ENCODE results near the gene SLC22A14.
"Not testable (repeated sequence)": the region's sequence is repeated elsewhere in the genome, so short reads cannot be mapped to it uniquely, and the experiment has no call there.

The SLC22A14 gene

DNA sequence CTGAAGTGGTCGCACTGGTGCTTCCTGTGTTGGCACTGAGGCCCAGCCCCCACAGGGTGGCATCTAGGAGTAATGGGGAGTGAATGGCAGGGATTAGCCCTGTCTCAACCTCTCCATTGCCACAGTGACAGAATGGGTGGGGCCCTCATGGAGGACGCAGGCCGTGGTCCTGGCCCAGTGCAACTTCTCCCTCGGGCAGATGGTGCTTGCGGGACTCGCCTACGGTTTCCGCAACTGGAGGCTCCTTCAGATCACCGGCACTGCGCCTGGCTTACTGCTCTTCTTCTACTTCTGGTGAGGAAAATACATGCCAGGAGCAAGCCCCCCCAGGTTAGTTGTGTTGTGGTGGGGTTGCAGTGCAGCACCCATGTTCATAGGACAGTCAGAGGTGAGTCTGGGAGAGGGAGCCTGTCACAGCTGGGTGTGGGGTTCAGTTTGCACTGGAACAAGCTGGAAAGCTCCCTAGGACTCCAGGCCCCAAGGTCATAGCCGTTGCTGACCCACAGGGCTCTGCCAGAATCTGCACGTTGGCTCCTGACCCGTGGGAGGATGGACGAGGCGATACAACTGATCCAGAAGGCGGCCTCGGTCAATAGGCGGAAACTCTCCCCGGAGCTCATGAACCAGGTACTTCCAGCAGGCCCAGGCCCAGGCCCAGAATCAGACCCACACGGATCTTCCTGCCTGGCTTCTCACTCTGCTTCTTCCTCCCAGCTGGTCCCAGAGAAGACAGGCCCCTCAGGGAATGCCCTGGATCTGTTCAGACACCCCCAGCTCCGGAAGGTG, 7.0 kb upstream of the SLC22A14 start:
- no peak for DNase-seq

DNA sequence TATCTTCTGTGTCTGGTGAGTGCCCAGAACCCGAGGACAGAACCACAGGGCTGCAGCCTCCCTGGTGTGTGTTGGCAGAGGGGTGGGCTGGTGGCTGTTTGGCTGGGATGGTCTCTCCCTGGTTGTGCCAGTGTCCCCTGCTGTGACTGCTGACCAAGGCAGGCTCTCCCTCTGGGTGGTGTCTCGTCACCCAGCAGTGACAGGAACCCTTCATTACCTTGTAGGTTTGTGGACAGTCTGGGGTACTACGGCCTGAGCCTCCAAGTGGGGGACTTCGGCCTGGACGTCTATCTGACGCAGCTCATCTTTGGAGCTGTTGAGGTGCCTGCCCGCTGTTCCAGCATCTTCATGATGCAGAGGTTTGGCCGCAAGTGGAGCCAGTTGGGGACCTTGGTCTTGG, 6.4 kb upstream of the SLC22A14 start:
- DNase-seq: no peak

DNA sequence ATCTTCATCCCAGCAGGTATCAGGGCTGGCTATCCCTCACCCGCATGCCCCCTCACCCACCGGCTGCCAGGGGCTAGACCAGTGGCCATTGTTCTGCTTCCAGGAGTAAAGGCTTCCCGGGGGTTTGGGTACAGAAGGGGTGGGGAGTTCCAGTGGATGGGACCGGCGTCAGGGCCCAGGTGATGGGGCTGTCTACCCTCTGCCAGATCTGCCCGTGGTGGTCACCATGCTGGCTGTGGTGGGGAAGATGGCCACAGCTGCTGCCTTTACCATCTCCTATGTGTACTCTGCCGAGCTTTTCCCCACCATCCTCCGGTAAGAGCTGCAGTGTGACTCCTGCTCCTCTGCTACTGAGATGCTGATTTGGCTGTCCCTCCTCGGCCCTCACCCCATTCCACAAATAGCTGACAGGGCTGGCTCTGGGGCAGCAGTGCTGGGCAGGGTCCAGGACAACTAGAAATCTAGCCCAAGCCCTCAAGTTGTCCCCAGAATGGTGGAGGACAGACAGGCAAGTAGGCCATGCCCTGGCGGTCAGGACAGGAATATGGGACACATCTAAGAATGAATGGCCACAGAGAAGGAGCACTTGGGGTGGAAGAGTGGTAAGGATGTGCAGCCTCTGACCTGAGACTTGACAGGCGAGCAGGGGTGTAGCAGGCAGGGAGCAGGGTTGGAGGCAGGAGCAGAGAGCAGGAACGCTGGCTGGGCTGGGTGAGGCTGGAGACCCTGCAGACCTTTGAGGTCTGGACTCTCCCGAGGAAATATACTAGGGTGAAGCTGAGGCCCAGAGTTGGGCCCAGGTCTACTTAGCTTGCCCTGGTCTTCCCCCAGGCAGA, 5.8 kb upstream of the SLC22A14 start:
- DNase-seq: no peak

DNA sequence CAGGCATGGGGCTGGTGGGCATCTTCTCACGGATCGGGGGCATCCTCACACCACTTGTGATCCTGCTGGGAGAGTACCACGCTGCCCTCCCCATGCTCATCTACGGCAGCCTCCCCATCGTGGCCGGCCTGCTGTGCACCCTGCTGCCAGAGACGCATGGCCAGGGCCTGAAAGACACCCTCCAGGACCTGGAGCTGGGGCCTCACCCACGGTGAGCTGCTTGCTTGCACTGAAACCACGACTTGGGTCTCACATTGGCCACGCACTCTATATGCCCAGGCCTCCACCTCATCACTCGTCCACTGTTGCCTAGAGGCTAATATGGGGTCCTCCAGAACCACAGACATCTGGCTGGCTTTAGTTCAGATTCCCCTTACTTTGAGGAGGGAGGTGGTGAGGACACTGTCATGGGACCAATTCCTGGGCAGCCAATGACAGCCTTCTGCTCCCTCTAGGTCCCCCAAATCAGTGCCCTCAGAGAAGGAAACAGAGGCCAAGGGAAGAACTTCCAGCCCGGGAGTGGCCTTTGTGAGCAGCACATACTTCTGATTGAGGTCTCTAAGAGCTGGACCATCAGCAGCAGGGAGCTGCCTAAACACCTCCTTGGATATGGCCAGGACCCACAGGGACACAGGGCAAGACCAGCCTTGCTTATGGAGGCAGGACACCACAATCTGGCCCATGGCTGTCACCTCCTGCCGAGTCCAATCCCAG, 5.0 kb upstream of the SLC22A14 start:
- DNase-seq: no peak

DNA sequence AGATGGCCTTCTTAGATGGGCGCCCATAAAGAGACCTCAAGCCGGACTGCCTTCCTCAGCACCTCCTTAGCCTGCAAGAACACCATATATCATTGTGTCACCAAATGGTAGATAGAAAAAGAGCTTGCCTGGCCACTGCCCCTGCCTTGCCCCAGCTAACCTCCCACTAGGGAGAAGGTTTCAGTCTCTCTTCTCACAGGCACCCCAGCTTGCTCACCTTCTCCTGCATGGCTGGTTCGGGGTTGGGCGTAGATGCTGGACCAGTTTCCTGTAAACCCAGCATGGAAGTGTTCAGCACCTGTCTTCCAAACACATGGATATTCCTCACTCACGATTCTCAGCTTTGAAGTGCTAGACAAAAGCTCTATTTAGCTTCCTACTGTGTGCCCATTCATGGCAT, 3.3 kb upstream of the SLC22A14 start:
- no peak for DNase-seq

DNA sequence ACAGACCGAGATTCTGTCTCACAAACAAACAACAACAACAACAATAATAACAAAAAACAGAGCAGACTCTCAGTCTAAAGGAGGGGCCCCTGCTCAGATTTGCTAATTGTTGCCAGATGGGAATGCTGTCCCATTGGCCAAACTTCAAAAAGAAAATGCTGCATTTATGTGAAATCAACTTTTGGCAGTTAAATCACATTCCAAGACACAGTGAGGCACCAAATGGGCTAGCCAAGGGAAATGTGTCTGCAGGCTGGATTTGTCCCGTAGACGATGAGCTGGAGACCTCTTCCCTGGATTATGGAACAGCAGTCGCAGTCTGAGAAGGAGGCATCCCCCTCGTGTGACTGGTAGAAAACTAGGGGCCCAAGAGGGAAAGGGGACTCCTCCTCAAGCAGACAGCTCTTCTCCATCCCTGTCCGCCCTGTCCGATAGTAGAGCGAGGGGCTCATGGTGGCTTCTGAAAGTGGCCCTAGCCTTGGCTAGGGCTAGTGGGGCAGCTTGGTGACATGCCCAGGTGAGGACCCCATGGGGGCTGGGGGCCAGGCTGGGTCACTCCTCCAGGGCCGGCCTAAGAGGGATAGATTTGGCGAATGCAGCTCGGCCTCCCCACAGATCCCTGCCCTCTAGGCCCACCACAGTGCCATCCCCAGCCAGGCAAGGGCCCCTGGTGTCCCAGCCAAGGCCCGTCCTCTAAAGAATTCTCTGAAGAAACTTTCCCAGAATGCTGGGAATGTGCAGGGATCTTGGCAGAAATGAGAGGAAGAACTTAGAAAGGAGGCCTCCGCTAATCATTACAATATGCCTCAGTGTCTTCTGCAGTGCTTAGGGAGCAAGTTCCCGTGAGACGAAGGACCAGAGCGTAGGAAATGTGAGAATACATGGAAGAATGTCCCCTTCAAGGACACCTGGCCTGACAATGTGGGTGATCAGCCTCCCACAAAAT, 2.0 kb downstream of the SLC22A14 start:
- no peak for DNase-seq

DNA sequence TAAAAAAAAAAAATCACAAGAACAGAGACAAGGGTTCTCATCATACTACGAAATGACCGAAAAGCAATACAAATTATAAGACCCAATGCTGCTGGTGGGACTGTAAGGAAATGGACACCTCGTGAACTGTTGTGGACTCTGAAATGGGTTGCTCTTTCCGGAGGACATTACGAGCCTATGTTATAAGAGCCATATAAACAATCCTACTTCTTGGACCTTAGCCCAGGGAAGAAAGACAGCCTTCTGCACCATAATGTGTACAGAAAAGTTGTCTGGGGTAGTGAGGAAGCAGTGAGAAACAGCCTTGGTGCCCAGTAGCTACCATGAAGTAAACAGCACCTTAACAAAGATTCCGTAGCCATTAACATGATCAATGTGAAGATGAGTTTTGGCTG, 2.7 kb downstream of the SLC22A14 start:
- DNase-seq: no peak

DNA sequence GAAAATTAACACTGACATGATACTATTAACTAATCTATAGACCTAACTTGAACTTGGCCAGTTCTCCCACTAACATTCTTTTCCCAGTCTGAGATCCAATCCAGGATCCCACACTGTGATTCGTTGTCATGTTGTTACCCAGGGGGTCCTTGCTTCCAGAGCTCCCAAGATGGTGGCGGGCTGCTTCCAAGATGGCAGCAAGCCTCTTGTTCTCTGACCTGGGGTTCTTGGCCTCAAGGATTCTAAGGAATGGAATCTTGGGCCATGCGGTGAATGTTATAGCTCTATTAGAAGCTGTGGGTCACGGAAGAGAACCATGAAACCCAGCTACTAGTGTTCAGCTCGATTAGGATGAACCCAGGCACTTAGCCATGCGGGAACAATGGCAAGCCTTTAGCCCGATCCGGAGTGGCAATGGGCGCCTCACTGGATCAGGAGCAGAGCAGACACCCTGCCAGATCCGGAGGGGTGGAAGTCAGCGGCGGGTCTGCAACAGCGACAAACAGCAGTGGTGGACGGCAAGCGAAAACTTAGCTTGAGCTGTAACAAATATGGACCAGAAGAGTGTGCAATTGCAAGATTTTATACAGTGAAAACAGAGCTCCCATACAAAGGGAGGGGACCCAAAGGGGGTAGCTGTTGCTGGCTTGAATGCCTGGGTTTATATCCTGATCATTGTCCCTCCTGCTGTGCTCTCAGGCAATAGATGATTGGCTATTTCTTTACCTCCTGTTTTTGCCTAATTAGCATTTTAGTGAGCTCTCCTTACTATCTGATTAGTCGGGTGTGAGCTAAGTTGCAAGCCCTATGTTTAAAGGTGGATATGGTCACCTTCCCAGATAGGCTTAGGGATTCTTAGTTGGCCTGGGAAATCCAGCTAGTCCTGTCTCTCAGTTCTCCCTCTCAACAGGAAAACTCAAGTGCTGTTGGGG, 7.5 kb downstream of the SLC22A14 start:
- not testable (repeated sequence) for DNase-seq

DNA sequence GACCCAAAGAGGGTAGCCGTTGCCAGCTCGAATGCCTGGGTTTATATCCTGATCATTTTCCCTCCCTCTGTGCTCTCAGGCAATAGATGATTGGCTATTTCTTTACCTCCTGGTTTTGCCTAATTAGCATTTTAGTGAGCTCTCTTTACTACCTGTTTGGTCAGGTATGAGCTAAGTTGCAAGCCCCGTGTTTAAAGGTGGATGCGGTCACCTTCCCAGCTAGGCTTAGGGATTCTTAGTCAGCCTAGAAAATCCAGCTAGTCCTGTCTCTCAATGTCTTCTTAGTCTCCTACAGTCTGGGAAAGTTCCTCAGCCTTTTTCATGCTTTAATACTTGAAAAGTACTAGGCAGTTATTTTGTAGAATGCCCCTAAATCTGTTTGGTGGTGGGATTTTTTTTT, 15.0 kb downstream of the SLC22A14 start:
- not testable (repeated sequence) for DNase-seq

DNA sequence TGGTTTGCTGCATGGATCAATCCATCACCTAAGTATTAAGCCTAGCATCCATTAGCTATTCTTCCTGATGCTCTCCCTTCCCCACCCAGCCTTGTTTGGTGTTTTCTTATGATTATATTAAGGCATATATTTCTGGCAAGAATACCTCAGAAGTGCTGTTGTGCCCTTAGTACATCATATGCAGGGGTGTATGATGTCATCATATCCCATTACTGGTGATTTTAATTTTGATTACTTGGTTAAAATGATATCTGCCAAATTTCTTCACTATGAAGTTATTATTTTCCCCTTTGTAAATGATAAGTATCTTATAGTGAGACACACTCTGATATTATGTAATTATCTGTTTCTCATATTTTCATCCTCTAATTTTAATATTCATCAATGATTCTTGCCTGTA, 15.4 kb downstream of the SLC22A14 start:
- DNase-seq: no peak

DNA sequence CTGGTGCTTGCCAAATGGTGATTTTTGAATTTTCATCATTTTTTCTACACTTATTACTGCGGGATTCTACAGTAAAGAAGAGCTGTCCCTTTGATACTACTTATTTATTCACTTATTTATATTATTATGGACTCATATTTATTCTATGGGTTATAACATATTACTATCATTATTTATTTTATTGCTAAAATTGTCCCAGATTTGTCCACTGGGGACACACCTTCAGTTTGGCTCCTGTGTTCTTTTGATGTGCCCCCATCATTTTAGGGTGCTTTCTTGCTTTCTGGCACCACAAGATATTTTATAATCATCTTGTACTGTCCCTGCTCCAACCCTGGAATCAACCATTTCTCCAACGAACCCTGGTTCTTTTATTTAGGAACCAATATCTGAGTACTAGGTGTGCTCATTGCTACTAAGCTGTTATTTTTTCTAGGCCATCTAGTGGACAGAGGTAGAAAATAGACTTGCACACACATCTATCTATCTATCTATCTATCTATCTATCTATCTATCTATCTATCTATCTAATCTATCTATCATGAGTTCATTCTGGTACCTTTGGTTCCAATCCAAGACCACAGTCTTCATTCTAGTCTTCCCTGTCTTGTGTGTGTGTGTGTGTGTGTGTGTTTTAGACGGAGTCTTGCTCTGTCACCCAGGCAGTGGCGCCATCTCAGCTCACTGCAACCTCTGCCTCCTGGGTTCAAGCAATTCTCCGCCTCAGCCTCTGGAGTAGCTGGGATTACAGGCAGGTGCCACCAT, 16.0 kb downstream of the SLC22A14 start:
- no peak for DNase-seq

DNA sequence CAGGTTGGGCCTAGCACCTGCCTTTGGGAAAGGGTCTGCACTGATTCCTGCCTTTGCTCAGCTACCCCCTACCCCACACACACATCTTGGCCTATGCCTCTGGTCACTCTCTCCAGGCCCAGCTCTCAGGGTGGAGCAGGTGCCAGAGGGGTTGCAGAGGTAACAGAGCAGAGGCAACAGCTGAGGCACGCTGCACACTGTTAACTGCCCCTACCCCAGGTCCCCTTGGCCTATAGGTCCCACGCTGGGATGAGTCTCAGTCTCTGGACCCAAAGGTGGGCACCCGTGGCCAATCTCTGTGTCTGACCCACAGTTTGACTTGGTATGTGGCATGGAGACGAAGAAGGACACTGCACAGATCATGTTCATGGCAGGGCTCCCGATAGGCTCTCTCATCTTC, 24.8 kb downstream of the SLC22A14 start:
- no peak for DNase-seq

DNA sequence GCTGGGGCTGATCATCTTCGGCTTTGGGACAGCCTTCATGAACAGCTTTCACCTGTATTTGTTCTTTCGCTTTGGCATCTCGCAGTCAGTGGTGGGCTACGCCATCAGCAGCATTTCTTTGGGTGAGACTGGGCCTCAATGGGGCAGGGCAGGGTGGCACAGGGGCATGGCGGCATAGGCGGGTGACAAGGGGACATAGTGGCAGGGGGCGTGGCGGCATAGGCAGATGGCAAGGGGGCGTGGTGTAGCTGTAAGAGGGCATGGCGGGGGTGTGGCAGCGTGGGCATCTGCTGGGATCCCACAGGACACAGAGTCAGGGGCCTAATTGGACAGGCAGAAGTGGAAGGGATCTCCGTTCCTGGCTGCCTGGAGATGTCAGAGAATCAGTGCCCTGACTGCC, 25.5 kb downstream of the SLC22A14 start:
- DNase-seq: no peak

DNA sequence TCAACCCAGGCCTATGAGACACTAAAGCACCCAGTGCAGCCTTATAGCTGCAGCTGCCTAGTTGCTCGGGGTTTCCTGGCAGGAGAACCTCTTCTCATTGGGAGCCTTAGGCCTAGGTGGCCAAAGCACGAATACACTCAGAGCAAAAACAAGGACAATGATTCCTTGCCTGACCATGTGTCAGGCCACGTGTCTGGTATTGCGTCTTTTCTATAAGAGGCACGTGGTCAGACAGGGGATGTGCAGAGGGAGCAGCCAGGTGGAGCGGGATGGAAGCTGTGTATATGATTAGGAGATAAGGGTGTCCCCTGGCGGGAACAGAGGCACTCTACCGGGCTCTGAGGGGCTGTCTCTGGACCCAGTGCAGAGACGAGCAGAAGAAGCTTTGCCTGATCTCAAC, 26.4 kb downstream of the SLC22A14 start:
- no peak for DNase-seq

DNA sequence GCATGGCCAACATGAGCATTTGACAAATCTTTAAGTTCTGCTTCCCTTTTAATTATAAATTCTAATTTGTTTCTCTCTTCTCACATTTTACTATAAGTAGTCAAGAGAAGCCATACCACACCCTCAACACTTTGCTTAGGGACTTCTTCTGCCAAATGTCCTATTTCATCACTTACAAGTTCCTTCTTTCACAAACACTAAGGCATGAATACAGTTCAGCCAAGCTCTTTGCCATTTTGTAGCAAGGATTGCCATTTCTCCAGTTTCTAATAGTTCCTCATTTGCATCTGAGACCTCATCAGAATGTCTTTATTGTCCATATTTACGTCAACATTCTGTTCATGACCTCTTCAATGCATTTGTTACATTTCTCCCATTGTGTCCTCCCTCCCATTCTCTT, 29.4 kb downstream of the SLC22A14 start:
- no peak for DNase-seq

DNA sequence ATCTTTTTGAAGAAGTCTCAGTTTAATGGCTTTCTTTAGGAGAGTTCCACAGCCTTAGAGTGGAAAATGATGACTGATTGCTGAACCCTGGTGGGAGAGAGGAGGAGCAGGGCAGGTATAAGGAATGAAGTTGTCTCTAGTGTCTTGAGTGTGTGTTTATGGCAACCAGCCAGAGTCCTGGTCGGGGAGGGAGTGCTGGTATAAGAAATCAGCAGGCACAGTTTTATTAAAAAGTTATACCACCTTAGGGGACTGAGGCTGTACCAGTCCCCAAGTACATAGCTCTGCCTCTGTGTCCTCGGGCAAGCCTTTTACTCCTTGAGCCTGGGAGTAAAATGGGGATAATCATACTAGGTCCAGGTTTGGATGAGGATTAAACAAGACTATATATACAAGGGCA, 29.8 kb downstream of the SLC22A14 start:
- DNase-seq: no peak

DNA sequence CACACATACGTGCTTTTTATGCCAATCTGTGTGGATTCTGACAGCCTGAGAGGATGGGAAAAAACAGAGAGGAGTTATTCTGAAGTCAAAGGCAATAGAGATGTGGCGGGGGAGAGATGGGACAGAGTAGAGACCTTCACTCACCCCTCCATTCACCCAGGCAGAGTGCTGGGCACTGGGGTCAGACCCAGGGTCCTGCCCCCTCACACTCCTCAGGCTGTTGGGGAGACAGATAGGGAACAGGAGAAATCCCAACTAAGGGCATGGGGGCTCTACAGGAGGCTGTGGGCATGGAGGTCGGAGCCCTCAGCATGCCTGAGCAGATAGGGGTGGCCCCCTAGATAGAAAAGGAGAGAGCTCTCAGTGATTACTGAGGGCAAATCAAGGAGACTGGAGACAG, 30.3 kb downstream of the SLC22A14 start:
- no peak for DNase-seq

DNA sequence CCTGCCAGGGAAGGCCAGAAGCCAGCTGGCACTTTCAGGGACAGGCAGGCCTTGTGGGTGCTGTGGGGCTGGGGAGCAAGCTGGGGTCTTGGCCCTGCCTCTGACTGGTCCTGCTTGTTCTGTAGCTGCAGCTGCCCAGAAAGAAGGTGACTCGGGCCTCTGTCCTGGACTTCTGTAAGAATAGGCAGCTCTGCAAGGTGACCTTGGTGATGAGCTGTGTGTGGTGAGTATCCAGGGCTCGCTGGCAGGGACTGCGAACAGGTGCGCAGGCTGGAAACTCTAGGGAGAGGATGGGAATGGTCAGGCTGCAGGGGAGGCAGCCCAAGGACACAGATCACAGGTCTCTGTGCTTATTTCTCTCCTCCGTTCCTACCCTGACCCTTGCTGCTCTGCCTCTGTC, 31.2 kb downstream of the SLC22A14 start:
- DNase-seq: no peak

DNA sequence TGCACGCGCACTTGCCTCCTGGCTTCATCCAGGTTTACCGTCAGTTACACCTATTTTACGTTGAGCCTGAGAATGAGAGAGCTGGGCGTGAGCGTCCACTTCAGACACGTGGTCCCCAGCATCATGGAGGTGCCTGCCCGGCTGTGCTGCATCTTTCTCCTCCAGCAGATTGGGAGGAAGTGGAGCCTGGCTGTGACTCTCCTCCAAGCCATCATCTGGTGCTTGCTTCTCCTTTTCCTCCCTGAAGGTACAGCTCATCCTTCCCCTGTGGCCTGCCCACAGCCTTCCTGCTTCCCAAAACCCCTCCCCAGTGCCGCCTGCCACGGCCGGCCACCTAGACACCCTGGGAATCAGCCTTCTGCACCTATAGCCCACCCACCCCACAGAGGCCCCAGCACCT, 31.6 kb downstream of the SLC22A14 start:
- DNase-seq: no peak

DNA sequence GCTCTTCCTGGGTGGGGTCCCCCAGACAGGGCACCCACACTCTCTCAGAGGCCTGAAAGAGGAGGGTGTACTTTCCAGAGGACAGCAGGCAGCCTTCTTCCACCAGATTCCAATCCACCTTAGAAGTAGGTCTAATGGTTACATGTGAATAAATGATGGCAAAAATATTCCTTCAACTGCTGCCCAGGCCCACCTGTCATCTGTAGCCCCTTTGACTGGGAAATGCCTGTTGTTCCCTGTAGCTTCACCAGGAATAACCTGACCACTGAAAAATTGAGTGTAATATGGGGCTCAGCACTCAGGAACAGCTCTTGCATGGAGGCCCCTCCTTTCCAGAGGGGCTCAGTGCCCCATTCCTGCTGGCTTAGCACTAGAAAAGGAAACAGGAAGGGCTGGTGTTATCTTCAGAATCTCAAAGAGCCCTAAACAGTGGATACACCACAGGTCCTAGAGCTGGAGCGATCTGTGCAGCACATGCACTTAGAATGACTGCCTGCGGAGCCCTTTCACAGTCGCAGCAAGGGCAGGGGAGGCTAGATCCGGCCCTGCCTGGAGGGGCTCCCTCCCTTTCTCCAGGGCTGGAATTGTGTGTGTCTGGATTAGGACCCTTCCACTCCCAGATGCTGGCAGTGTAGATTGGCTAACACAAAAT, 32.1 kb downstream of the SLC22A14 start:
- no peak for DNase-seq

Data from activated CD4-positive, alpha-beta T cell treated with anti-CD3 and anti-CD28 coated beads for 4 hours (primary cell).